GM21723 (cell line): ENCODE measurements around the gene PTGFR.

Experiments
- ATAC-seq: cut with Tn5 transposase; IDR thresholded peaks from one replicate; pipeline ENCODE4 v1.9.1; 2021; ENCODE audit warnings: mild to moderate bottlenecking, moderate library complexity; ENCODE audit not compliant: unreplicated experiment

PTGFR gene, protein sequence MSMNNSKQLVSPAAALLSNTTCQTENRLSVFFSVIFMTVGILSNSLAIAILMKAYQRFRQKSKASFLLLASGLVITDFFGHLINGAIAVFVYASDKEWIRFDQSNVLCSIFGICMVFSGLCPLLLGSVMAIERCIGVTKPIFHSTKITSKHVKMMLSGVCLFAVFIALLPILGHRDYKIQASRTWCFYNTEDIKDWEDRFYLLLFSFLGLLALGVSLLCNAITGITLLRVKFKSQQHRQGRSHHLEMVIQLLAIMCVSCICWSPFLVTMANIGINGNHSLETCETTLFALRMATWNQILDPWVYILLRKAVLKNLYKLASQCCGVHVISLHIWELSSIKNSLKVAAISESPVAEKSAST

DNA sequence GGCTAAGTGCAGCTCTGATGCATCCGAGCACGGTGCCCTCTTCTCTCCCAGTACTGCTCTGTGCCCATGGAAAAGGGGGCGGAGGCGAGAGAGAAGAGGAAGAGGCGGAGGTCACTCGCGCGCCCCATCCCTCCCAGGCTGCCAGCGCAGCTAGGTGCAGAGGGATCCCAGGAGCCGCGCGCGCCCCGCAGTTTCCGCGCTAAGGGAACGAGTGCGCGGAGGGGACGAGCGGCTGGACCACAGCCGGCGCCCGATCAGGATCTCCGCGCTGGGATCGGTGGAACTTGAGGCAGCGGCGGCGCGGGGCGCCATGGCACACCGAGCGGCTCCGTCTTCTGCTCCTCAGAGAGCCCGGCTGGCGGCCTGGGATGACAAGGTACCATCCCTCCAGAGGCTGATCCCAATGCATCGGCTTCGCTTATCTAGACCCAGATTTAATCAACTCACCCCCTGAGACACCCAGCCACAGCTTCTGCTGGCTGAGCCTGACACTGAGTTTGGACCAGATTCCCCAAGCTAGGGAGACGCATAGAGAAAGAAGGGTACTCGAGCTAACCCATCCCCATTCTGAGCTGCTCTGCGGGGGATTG is at the start of gene PTGFR:
Gene PTGFR, plus strand, starts transcription at position 114 of the 590 bp plus-strand sequence. CDS start 1,770 bp downstream, outside the sequence.
- ATAC-seq: no peak

DNA sequence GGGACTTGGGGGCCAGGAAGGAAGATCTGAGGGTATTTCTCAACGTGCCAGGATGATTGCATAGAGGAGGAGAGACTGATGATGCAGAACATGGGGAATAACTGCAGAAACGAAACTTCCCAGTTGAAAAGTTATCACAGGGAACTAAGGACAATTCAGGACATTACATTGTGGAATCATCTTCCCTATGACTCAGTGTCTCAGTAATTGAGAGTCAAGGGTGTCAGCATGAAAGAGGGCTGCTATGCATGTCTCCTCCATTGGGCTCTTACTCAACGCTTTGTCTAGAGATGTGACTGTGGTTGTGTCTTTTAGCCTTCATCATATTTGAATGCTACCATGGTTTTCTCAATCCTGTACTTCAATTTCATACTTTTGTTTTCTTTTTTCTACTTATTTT is 48.9 kb upstream of the PTGFR start:
- no peak for ATAC-seq

DNA sequence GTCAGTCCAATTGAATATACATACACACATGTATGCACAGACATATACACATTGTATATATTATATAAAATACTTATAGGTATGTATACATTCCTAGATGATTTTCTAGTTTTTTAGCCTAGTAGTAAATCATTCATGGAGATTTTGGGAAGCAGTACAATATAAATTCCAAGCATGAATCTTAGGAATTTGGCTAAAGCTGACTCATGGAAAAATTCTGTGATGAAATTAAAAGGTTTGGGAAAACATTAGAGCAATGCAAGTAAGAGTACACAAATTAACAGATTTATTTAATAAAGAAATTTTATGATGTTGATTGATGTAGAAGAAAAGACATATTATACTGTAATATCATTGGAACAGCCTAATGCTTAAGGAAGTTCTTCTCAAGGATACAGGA is 43.7 kb upstream of the PTGFR start:
- ATAC-seq: no peak

DNA sequence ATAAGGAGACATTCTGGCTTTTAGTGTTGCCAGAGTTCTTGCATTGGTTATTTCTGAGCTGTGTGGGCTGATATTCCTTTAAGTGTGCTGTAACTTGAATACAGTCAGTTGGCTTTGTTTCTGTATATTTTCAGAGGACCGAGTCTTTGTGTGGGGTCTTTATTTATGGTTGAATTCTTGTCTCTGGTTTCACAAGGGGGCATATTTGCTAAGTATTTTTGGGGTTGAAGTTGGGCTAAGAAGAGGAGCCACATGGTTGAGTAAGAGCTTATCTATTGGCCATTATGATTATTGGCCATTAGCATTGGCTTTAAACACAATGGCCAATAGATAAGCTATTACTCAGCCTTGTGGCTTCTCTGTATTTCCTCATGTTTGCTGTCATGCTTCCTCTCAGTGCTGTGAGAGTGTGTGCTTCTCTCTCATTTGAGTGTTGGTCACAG is 26.3 kb upstream of the PTGFR start:
- no peak for ATAC-seq

DNA sequence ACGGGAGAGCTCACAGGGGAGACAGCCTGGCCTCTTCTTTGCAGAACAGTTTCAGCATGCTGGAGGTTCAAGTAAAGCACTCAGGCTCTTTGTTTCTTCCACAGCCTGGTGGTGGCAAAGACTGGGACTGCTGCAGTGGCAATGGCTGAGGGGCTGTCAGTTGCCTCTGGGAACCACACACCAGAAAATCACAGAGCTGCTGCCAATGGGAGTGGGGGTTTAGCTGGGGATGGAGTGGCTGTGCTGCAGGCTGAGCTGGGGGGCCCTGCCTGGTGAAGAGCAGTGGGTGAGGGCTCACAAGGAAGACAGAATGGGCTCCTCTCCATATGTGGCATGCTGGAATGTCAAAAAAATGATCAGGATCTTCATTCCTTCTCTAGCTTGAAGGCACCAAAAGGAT is 25.6 kb upstream of the PTGFR start:
- no peak for ATAC-seq

DNA sequence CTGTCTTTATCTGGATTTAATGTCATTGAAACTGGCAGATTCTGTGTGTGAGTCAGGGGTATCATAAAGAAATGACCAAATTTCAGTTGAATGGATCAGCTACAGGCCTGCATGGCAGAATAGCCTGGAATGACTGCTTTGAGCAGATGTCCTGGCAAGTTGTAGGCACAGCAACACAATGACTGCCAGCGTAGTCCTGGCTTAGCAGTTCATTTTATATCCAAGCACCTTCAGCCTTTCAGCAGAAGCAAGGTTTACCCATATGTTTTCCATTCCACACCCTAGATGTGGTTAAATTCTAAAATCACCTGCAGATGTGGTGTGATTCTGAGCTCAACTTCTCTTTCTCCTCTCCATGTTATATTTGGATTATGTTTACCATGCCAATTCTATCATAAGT is 22.3 kb upstream of the PTGFR start:
- no peak for ATAC-seq

DNA sequence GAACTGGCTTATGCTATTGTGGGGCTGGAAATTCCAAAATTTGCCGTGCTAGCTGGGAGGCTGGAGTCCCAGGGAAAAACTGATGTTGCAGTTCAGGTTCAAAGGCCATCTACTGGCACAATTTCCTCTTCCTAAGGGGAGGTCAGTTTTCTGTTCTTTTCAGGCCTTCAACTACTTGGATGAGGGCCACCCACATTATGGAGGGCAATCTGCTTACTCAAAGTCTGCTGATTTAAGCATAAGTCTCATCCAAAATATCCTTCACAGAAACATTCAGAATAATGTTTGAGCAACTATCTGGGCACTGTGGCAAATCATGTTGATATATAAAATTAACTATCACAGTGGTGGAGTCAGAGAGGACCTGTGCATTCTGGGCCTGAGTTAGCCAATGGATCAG is 21.2 kb upstream of the PTGFR start:
- ATAC-seq: no peak

DNA sequence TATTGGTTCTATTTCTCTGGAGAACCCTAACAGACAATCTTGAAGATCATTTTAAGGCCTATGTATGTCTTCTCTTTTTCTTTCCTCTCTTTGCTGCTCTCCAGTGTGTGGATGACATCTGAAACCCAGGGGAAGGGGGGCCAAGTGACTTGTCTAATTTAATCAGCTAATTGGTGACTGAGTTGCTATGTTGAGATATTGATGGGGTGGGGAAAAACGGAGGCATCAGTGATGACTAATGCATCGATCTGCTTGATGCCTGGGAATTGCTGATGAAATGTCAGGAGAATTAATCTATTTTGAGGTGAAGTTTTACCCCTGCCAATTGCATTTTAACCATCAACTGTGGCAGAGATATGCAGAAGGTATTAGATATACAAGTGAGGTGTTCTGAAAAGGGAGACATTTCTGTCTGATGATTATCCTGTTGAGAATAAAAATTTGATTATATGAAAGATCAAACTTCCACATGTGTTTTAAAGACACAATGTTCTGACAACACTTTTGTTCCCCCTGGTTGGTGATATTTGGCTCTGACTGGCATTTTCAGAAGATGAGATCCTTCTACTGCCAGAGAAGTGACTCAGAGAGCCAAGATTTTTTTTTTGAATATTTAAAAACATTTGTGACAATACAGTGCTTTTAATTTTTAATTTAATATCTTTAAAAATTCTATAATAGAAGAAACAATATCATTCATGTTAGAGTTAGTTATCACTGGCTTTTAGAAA is 18.7 kb upstream of the PTGFR start:
- no peak for ATAC-seq

DNA sequence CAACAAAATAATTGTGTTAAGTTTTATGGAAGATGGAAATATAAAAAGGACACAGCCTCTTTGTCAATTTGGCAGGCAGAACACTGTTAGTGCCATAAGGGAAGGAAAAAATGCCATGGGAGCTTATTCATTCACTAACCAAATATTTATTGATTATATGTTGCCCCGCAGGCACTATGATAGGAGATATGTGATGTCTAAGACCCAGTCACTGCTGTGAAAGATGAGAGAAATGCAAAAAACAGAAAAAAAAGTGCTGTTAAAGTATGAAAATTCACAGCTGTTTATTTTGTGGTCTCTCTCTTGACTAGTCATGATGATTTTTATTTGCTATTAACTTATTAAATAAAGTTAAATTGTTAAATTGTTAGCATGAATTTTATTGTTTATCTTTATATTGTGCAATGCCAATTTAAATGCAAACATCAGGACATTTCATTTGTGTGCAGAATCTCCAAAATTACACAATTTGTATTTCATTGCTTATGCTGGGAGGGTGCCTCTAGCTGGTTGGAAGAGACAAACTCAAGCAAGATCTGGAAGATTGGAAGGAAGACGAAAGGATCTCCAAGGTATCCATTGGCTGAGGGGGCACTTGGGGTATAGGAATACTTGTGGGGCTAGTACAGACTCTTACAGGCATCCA is 17.8 kb upstream of the PTGFR start:
- ATAC-seq: no peak

DNA sequence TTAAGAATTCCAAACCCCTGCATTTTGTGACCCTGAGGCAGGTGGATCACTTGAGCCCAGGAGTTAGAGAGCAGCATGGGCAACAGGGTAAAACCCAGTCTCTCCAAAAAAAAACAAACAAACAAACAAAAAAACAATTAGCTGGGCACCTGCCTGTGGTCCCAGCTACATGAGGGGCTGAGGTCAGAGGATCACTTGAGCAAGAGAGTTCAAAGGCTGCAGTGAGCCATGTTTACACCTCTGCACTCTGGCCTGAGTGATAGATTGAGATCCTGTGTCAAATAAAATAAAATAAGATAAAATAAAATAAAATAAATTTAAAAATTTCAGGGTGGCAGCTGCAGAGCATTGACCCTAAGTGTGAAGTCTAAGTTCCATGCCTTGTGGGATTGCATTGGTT is 16.7 kb upstream of the PTGFR start:
- ATAC-seq: no peak

DNA sequence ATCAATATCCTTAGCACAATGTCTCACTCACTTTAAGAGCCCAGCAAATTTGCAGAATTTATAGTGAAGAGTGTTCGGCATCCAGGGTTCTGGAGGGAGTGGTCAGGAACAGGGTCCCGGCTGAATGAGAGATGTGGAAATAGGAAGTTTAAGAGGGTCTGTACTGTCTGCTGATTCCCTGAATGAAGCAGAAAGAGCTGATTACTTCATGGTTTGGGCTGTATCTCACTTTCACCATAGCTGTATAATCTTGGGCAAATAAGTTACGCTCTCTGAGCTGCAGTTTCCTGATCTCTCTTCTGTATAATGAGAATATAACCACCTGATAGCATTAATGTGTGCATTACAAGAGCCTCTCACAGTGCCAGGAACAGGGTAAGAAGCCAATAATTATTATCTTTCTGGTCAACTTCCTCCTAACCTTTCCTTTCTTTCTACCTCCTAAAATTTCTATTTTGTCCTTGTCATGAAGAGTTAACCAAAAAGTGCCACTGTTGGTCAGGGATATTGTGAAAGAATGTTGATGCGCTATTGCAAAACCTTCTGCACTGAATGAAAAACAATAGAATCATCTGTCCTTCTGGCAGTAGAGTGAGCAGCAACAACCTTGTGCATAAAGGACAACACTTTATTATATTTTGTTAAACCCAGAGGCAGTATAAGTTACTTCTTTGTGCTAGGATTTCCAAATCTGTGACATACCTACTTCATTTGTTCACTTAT is 14.7 kb upstream of the PTGFR start:
- no peak for ATAC-seq

DNA sequence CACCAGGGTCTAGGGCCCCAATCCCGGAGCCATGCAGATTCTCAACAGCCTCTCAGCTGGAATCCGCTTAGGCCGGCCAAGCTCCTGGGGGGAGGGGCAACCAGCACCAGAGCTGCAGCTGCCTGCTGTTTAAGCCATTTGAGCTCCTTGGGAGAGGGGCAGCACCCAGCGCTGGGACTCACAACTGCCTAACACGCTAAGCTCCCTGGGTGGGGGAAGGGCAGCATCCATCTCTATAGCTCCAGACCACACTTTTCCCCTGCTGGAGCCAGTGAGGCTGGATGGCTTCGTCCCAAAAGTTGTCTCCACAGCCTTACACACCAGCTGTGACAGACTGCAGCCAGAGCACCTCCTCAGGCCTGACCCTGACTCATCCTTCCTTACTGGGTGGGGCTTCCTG is 6.9 kb upstream of the PTGFR start:
- no peak for ATAC-seq

DNA sequence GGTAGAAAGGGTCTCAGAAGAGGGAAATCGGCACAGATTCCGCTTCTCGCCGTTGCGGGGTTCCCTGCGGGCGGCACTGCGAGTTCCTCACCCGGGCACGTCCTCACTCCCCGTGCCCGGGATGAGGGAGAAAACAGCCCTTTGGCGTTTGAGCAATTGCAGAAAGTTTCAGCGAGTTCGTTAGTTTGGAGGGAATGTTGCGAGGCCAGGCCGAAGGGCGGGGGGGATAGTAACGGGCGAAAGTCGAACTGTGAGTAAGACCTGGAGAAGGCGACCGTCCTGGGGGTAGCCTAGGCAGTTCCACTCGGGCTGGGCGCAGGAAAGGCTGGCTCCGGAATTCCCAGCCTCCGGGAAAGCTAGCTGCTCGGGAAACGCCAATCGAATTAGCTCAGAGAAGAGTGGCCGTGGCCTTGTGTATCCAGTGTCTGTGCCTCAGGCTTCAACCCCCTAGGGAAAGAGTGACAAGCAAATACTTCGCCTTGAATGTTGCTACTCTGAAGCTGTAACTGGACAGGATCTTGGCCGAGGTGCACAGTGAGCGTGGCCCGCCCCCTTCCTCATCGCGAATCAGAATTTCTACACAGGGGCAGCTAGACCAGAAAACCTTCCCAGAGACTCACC is 787 bp downstream of the PTGFR start:
- ATAC-seq: no peak

DNA sequence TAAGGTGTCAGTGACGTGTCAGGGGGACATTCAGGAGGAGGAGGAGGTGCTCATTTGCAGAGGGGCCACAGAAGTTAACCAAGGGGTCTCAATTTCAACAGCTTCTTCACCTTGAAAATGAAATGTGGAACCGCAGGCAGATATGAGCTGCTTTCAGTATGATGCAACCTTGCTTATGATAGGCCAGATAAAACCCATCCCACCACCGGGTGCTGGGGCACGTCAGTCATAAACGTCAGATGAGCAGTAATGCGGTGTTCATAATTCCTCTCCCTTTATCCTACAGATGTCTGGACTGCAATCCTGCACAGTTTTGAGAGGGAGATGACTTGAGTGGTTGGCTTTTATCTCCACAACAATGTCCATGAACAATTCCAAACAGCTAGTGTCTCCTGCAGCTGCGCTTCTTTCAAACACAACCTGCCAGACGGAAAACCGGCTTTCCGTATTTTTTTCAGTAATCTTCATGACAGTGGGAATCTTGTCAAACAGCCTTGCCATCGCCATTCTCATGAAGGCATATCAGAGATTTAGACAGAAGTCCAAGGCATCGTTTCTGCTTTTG is 1.7 kb downstream of the PTGFR start:
- ATAC-seq: no peak

DNA sequence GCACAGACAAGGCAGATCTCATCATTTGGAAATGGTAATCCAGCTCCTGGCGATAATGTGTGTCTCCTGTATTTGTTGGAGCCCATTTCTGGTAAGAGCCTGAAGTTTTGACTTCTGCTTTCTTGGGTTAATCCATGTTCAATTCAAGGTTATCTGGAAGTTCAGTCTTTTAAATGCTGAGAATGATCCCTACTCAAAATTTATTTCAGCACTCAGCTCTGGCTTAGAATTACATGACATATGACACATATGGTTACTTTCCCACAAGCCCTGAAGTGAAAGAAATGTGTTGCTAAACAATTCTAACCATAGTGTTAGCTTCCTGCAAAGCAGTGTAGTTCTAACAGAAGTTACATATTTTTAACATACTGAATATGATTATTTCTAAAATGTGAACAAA is 2.7 kb downstream of the PTGFR start:
- ATAC-seq: no peak

DNA sequence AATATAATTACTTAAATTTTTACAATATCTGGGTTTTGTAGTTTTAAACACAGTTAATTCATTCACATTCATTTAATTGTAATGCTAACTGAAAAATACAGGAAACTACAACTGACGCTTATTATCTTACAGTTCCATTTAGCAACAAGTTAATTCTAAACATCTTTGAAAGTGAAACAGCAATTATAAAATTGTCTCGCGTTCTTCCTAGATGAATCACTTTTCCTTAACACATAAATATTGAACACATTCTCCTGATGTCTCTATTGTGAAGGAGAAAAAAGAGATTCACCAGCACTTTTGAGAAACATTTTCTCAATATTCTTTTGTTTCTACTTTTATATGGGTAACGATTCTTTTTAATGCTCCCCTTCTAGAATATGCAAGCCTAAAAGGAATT is 6.4 kb downstream of the PTGFR start:
- no peak for ATAC-seq

DNA sequence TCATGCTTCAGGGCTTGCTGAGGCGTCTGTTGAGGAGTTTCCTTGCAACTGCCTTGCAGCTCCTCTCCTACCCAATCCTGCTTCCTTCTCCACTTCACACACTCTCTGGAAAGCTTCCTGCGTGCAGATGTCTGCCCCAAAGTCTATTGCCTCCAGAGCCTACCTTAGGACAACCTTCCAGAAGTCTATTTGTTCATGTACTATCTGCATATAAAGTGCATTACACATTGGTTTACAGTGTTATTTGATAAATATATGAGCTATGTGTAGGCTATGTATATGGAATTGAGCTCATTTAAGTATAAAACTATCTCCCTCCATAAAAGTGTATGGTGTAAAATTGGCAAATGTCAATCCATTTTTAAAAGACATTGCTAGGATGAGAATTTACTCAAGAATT is 9.8 kb downstream of the PTGFR start:
- no peak for ATAC-seq

DNA sequence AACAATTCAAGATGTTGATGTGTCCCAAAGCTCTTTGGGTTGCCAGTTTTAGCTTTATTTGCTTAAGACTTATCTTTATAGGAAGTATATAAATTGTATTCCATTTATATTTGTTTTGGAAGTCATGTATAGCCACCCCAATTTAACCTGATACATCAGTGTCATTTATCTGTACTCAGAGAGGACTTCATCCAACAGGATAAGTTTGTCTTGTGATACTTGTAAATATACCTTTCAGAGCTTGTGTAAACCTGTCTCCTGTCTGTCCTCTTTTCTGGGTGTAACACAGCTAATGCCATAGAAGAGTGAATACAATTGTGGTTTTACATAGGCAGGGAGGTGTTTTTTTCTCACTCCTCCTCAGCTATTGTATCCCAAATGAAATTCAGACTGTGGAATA is 10.4 kb downstream of the PTGFR start:
- no peak for ATAC-seq

DNA sequence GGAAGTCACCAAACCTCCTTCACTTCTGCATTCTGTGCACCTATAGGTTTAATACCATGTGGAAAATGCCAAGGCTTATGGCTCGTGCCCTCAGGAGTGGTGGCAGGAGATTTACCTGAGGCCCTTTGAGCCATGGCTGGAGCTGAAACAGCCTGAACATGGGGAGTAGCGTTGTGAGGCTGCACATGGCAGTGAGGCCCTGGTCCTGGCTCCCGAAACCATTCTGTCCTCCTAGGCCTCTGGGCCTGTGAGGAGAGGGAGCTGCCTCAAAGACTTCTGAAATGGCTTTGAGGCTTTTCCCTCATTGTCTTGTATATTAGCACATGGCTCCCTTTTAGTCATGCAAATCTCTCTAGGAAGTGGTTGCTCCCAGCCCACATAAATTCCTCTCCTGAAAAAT is 20.6 kb downstream of the PTGFR start:
- no peak for ATAC-seq

DNA sequence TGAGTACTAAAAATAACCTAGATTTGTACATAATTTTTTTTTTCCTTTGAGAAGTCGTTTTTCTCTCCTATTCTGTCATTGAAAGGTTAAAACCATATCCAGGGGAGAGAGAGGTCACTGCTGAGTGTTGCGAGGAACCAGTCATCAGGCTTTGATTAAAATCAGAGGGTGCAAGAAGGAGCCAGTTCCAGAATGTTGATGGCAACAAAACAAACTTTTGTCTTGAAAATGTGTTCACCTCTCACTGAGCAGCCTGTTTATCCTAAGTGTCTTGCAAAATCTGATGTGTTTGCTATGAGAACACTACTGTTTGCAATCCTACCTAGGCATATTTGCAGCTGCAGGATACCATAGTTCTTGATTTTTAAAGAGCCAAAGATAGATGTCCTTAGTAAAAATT is 25.9 kb downstream of the PTGFR start:
- no peak for ATAC-seq
